NCI-H1092 (cell line): ENCODE results near the gene PPP1R3C.

Experiments
- DNase-seq: peaks from one replicate; lab custom pipeline; 2025; lab: John Stamatoyannopoulos, UW

The PPP1R3C gene

GRCh38 chr10:91629715-91630549 lies 2.9 kb downstream of the PPP1R3C start:
- no peak for DNase-seq

- DNase-seq, result no peak
Measured at GRCh38 chr10:91628383-91628782, 4.5 kb downstream of the PPP1R3C start.

DNA sequence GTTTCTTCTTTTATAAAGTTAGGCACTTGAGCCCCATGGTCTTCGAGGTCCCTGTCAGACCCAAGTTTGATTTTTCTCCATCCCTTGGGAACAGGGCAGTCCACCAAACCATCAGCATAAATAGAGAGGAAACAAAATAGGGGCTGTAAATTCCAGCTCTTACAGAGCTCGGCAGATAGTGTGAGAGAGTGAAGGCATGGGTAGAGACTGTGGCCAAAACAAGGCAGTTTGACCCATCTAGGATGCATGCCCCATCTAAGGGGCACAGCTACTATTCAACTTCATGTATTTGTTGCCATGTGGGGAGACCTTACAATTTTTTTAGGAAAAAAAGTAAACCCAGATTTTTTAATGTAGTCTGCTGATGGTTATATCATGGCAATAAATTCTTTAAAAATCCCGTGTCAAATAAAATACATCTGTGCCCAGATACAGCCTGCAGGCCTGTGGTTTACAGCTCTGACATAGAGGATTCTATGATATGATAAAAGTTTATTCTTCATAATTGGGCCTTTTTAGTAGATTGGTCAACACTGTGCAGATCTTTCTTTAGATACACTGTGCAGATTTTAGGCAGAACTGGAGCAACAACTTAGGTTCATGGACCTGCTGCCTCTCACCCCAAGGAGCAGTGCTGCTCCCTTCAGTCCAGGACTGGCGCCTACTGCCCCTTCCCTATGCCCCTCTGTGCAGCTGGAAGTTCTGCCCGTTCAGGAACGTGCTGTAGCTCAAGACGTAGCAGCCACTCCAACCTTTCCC lies 5.3 kb downstream of the PPP1R3C start:
- no peak for DNase-seq

DNA sequence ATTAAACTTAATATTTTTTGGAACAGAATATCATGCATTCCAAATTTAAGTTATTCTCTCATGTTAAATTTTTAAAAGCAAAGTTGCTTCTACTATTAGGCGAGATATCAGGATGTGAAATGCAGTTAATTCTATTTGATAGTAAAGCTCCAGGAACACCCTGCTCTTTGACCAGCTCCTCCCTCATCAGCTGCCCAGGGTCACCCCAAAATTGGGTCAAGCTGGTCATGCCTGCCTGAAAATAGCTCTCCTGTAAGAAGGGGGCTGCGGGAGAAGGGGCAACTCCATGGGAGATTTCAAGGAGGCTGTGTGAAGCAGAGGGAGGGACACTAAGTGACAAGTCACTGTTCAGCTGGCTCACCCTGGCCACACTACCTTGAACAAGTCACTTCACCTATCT lies 5.9 kb downstream of the PPP1R3C start:
- DNase-seq, result no peak

DNA sequence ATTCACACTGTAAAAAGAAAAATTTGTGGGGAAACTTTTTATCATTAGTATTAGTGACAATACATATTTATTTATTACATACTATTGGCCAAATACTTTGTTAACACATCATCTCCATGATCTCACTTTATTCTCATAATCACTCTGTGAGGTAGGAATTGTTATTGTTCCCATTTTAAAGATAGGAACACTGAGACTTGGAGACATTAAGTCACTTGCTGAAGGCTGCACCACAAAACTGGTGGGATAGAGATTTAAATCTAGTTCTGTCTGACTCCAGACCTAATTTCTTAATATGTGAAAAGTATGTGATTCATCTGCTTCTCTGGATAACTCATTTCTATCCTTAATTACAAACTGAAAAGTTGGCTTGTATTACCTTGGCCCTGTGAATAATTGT lies 8.2 kb downstream of the PPP1R3C start:
- DNase-seq, result no peak

- no peak for DNase-seq
Measured at GRCh38 chr10:91622601-91623000, 10.3 kb downstream of the PPP1R3C start.

DNA sequence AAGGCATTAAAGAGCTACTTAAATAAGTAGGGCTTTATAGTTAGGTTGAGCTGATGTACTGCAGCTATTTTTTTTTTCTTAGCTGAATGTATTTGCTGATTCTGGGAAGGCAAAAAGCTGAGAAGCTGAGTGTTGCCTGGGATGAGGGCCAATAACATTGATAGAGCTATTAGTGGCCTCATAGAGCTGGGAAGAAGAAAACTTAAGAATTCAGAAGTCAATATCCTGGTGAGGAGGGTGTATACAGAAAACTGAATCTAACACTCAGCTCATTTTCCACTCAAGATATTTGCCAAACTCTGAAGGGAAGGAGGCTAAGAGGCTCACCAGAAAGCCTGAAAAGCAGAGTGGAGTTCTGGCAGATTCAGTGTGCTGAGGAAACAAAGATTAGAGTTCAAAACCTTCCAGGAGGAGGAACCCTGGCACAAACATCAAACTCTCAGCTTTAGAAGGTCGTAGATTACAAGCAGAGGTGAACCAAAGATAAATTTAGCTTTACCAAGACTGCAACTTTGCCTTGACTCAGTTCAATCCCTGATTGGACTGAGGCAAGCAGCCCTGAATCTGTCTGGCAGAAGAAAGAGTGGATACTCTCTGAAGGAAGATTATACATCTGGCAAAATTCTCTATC lies 11.3 kb downstream of the PPP1R3C start:
- DNase-seq, result no peak

- DNase-seq, result no peak
Measured at GRCh38 chr10:91617072-91617609, 15.7 kb downstream of the PPP1R3C start.

DNA sequence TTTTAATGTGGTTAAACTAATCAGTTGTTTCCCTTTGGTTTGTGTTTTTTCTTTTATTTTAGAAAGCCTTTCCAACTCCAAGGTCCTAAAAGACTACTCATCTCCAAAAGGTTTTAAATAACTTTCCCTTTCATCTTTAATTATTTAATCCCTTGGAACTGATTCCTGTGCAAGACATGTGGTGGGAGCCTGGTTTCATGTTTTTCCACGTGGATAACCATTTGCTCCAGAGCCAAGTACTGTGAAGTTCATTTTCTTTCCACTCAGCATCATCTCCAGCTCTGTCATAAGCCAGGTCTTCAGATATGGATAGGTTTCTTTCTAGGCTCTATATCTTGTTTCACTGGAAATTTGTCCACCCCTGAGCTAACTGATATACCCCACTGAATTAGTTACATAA lies 16.7 kb downstream of the PPP1R3C start:
- DNase-seq, result no peak

DNA sequence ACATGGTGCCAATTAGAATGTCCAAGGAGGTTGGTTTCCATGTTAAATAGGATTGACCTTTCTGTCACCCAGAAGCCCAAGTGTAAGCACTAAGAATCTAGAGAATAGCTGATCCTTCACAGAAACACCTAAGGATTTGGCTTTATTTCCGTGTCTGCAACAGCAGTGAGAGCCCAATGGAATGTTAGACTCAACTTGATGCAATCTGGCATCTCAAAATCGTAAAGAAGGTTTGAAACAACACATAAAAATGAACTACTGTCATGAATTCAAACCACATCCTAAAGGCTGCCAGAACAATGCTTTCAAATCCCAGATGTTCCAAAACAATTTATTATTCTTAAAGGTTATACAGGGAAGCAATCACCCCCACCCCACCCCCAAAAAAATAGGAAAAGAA lies 18.6 kb downstream of the PPP1R3C start:
- no peak for DNase-seq

DNA sequence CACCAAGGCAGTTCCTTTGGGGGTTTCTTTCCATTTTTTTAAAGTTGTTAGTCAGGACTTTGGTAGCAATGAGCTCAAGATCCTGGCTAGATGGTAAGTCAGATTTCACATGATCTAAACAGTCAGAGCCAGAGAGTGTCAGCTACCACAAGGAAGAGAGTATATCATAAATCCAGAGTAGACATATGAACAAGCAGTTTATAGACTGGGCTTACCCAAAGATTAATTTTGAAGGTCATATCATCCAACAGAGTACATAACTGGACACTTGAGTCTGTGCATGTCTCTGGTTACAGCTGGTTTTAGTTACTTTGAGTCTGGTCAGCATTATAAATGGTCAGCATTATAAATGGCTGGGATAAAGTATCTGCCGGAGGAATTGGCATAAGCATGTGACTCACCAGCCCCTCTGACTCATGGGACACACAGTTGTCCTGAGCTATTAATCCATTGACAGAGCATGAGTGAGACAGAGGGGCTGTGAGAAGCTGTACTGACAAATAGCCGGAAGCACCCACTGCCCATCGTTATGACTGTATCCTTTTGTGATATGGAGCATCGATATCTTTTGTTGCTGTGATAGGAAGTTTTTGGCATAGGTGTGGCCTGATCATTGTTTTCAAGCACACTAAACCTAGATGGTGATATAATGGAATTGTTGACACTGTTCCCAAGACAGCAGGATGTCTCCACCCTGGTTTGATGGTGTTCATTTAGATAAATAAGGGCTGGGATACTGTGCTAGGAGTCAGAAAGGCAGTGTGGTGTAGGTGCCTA lies 19.3 kb downstream of the PPP1R3C start:
- DNase-seq, result no peak

- no peak for DNase-seq
Measured at GRCh38 chr10:91610919-91611318, 22.0 kb downstream of the PPP1R3C start.

DNA sequence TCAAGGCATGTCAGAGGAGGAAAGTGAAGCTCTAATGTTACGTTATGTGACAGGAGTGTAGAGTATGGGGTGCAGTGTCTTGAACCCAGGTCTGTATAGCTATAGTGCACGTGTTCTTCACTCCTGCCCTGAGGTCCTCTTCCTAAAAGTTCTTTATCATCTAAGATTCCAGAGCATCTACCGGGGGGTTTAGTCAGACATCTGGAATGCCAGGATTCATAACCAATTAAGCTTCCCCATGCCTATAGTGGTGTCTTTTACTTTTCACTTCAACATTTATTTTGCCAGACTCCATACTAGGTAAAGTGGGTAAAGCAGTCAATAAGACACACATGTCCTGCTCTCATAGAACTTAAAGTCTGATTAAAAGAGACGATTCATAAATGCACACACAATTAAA lies 22.4 kb downstream of the PPP1R3C start:
- DNase-seq, result no peak

DNA sequence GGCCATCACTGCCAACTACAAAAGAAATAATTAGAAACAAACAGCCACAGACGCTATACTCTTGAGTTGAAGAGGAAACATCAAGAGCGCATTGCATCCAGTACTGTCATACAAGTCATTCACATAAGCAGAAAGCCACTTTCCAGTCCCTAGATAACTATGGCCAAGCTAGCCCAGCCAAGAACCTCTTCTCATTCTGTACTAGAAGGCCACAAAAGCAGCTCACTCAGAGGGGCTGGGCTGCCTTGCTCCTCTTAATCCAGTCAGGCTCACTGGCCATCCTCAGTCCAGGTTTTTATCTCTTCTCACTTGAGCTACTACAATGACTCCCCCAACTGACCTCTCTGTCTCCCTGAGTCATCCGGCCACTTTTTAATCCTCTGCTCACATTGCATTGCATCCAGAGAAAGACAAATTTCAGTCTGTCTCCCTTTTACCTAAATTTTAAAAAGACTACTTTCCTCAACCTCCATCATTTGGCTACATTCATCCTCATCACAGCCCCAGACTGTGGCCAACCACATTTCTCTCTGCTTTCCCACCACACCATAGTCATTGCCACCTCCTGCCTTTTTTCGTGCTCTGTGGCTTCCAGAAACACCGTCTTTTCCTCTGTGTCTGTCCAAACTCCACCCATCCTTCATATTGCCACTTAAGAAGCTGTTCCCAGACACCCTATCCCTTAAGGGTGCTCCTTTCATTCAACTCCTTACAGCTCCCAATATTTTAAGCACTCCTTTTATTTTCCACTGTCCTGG lies 25.0 kb downstream of the PPP1R3C start:
- DNase-seq, result no peak

- no peak for DNase-seq
Measured at GRCh38 chr10:91605968-91606367, 26.9 kb downstream of the PPP1R3C start.

DNA sequence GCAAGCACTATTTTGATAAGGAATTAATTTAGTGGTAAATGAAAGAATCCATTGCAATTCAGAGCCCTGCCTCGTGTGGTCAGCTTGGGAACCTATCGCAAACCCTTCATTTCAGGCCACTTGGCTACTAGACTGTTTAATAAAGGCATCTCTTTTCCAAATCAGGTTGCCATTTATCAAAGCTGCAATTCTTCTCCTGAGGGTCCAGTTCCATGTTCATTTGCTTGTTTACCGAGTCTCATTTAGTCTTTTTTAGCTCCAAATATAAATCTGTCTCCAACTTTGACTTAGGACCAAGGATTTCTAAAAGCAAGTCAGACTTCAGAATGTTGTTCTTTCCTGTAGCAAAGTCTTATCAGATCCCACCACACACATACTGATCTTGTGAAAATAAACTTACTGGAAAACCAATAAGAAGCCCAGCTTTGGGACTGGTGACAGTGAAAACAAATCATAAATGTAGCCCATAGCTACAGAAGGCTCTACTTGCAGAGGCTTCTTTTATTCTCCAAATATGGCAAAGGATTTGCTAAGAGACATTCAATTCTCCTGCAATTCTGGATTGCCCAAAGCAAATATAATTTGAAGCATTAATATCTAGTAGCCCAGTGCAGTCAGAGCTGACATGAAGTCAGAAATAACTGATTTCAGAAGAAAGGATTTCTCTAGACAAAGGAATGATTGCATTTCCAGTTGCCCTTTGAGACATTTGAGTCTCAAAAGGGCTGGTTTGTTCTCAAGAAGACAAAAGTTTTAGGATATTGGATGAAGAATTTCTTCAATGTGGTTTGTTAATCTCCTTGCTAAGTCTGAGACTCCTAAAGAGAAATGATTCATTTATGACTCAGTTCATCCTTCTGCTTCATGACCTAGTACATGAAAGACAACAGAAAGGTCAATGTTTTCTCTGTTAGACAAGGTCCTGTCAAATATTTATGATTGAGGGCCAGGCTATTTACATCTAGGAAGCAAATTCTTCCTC lies 28.0 kb downstream of the PPP1R3C start:
- DNase-seq, result no peak

DNA sequence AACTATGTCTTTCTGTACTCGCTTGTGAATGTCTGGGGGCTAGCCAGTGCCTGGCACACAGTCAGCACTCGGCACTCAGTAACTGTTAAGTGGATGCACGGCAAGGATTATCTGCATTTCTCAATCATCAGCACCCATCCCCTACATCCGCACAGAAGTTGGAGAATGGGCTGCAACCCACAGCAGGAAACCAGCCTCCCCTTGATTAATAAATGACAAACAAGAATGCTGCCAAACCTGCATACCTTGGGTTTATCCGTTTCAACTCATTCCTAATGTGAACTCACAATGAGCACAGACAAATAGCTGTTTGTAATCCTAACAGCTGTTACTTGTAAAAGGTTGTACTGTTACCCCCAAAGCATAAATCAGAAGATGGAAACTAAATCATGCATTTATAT lies 28.9 kb downstream of the PPP1R3C start:
- no peak for DNase-seq

- DNase-seq, result no peak
Measured at GRCh38 chr10:91602868-91603568, 29.9 kb downstream of the PPP1R3C start.

DNA sequence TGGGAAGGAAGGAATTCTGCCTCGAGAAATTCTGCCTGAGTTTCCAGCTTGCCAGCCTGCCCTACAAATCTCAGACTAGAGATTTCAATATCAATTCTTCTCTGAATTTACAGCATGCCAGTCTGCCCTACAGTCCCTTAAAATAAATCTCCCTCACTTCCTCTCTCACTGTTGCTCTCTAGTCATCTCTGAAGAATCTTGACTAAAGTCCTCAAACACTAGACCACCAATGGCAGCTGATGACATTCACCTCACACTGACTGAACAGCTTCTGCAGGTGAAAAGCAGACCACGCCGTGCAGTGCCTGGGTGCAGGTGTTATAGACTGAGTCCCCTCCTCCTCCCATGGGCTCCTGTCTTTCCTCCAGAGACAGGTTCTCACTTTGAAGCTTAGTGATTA lies 30.4 kb downstream of the PPP1R3C start:
- no peak for DNase-seq
